NCI-H82 (cell line): Measurements from ENCODE around the gene COMMD4.
A peak's percentile ranks its signal among the peaks of the same experiment; 100 is the strongest.

Experiments used
- DNase-seq: peaks from one replicate; lab custom pipeline; 2025; lab: John Stamatoyannopoulos, UW

COMMD4 gene

DNA sequence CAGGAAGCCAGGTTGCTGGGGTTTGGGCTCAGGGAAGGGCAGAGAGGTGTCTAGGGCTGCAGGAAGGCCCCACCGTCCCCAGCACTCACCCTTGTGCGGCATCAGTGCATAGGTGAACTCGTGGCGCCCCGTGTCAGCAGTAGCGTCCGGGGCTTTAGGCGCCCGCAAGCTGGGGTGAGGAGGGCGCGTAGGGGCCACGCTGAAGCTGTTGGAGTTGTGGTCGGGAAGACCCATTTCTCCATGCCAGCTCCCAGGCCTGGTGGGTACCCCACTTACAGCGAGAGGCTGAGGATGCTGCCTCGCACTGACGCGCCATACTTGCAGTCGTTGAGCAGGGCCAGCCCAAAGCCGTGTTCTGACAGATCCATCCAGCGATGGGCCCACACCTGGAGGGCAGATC is 20.7 kb downstream of the COMMD4 start:
- no peak for DNase-seq

DNA sequence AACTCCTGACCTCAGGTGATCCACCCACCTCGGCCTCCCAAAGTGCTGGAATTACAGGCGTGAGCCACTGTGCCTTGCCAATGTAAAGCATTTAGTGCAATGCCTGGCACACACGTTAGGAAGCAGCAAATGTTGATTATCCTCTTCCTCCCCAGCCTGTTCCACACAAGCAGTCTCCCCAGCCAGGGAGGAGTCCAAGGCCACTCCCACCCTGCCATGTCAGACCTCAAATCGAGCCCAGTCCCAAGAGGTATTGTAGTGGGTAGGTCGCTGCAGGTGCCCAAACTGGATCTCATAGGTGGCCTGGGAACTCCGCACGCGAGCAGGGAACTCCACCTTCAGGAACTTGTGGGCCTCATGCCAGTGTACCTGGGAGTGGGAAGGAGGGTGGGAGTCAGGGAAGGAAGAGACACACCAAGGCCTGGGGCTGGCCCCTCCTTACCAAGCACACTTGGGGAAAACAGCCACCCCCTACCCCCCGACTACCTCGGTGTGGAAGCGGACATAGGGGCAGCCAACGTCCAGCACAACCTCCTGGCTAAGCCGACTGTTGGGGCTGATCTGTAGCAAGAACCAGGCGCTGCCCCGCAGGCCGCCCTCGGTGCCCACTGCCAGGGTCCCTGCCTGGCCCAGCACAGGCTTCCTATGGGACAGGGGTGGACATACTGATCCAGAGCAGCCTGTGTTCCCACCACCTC is 22.3 kb downstream of the COMMD4 start:
- no peak for DNase-seq

DNA sequence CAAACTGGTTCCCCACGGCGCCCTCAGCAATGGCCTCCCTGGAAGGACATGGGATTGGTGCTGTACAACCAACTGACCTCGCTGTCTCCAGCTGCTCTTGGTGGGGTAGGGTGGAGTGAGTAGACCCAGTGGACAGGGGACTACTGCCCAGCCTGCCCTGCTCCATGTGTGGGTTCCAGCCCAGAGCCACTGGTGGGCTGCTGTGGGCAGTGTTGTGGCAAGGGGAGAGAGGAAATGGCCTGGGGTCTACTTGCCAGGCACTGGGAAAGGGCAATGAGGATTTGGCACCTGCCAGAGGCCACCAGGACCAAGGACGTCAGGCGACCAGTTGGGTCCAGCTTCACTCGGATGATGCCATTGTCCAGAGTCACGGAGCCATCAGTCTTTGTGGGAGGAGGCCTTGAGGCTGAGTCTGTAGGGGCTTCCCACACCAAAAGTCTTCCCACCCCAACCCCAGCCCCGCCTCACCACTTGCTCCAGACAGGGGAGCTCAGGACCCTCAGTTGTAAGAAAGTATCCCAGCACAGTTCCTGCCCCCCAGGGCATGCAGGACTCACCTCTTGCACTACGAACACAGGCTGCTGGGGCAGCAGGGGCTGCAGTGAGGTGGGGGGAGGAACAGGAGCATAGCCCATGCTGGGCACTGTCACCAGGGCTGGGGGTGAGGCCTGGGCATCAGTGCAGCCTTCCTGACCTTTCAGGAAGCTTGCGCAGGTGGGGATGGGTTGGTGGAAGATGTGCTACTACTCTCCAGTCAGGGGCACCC is 23.1 kb downstream of the COMMD4 start:
- DNase-seq, result no peak

DNA sequence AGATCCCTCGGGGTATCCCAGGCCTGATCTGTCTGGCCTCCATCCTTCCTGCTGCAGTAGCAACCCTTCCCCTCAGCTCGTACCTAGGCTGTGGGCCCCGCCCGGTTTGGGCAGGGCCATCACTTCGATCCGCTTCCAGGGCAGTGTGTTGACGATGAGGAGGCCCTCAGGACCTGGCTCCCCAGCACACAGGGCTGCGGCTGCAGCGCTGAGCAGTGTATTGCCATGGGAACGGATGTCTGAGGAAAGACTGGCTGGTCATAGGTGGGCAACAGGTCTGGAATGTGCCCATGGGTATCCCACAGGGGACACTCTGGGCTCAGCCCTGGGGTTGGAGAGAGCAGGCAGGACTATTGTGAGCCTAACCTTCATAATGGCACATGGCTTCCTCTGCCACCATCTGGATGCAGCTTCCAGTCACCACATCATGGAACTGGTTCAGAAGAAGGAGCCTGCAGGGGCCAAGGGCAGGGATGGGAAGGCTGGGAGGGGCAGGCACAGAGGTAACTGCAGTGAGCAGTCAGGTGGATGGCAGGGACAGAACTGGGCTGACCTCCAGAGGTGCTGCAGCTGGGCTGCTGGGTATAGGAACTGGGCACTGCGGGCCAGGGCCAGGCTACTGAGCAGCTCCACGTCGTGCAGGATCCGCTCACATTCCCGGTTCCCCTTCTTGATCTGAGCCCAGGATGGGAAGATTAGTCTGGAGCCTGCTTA is 23.8 kb downstream of the COMMD4 start:
- DNase-seq, result no peak

DNA sequence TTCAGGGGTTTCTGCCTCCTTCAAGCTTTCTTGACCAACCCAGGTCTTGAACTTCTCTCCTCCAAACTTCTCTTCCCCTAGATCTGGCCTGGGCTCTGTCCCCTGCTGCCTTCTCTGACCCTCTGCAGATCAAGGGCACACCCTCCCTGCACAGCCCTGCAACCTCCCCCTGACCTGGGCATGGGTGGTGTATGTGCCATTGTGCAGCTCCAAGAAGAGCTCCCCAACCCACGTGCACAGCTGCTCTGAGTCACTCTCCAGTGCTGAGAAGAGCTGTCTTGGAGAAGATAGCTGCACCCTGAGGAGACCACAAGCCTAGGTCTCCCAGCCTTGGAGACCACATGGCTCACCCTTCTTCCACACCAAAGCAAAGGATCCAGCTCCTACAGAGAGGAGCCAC is 24.5 kb downstream of the COMMD4 start:
- DNase-seq, result no peak

DNA sequence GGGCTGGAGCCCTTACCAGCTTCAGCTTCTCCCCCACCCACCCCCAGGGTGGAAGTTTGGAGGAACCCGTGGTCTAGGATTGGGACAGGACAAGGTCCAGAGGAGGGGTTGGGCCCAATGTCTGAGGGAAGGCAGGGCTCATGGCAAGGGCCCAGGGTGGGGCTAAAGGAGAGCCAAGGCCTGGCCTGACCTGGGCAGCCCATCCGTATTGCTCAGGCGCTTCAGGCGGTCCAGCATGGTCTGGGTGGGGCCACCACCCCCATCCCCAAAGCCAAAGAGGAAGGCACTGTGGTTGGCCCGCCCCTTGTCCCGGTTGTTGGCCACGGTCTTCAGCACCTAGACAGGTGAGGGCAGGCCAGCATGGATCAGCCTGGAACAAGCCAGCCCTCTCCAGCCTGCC is 25.0 kb downstream of the COMMD4 start:
- no peak for DNase-seq

DNA sequence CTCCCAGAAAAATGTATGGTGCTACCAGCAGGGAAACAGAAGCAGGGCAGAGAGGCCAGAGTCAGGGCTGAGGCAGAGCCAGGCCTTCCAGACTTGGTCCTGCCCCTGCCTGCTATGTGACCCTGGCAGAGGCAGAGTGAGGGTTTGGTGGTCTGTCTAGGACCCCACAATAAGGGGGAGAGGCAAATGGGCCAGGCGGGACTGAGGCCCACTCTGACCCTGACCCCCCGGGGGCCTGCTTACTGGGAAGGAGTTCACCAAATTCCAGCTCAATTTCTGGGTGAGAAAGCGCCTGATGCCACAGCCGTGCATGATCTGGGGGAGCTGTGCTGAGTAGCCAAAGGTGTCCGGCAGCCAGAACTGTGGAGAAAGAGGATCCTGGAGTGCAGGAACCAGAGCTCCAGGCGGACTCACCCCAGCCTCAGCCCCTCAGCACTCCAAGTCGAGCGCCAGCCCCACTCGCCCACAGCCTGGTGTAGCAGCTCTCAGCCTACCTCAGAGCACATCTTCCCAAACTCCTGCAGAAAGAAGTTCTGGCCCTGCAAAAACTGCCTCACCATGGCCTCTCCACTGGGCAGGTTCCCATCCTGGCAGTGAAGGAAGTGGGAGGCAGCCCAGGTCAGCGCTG is 25.6 kb downstream of the COMMD4 start:
- no peak for DNase-seq

DNA sequence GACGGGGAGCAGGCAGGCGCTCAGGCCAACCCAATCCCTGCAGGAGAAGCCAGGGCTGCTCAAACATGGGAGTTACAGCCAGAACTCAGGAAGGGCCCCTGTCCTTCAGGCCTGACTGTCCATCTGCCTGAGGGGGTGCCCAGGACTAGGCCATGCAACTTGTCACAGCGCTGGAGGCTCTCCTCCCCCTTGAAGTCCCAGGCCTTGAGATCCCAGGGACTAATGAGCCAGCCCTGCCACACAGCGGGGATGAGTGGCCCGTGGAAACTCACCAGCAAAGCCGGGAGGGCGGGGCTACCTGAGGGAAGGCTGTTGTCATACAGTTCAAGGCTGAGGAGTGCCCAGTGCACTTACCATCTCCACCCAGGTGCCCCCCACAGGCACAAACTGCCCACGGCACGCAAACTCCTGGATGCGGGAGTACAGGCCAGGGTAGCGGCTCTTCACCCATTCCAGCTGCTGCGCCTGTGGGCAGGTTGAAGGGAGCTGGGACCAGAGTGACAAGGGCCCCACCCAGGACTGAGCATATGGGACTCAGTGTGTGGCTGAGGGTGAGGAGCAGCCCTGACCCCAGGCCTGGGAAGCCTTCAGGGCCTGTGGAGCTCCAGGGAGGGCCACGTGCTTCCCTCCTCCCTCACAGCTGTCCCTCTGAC is 26.3 kb downstream of the COMMD4 start:
- DNase-seq, result no peak

DNA sequence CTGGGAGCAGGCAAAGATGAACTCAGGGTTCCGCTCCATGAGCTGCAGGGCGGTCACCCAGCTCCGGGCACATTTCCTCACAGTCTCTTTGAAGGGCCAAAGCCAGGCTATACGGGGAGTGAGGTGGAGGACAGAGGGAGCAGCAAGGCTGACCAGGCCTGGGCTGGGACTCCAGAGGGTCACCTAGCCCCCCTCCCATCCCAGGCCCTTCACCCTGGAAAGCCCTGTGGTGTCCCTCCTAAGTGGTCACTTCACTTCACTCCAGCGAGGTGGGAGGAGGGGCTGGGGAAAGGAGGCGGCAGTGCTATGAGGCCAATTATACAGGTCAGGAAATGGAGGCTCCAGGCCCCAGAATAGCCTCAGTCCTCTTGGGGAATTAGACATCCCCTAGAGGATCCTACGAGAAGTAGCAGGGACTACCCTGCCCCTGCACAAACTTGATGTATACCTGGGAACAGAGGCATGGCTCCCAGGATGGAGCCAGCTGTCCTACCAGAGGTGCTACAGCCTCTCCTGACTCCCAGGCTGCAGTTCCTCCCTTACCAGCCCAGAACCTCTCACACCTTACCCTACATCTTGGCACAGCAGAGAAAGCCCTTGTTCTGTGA is 26.9 kb downstream of the COMMD4 start:
- no peak for DNase-seq

DNA sequence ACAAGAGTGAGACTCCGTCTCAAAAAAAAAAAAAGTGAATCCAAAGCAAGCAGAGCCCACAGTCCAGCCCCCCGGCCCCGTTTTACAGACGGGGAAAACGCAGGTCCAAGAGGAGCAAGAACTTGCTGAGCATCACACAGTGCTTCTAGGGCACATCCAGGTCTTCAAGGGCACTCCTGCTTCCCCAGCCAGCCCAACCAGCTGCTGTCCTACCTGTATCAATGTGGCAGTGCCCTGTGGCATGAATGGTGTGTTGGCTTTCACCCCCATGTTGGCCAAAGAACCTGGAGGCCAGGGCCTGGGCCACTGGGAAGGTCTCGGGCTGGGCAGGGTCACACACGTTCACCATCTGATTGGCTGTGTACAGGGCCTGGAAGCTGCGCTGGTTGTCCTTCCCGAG is 27.9 kb downstream of the COMMD4 start:
- no peak for DNase-seq

DNA sequence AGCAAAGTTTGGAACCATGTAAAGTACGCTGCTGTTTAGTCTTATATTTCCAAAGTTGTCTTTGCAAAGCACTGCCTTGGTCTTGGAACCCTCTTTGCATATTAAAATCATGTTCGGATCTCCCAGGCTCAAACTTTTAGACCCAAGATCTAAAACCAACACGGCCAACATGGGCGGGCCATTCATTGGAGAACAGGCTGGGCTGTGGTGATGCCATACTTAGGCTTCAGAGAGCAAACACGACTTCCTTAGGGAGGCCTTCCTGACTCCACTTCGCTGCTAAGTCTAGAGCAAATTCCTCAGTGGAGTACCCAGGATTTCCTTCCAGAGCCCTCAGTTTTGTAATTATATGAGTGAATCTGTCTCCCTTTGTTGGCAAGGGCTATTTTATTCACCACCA is 29.0 kb downstream of the COMMD4 start:
- DNase-seq, result no peak

DNA sequence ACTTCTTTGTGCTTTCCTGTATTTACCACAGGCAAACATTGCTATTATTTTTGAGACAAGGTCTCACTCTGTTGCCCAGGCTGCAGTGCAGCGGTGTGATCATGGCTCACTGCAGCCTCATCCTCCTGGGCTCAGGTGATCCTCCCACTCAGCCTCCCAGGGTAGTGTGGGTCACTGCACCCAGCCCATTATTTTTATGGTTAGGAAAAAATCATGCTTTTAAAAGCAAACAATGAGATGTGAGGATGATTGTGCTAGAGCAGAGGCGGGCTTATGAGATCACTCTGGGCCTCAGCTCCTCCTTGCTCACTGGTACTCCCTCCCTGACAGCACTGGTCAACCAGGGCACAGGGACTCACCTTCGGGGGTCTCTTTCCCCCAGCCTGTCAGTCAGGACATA is 30.3 kb downstream of the COMMD4 start:
- no peak for DNase-seq

DNA sequence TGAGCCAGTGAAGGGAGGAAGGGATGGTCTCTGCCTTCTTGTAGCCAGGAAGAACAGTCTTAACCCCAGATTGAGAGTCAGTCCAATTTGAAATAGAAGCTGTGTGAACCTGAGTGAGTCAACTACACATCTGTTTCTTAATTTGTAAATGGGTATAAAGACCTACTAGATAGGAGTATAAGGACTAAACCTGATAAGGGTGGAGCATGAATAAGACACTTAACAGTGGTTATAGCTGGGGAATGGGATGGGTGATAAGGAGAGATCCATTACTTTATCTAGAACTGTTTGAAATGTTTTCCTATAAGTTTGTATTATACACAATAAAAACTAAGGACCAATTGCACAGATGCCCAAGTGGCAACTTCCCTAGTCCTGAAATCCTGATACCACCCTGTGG is 31.1 kb downstream of the COMMD4 start:
- DNase-seq, result no peak

DNA sequence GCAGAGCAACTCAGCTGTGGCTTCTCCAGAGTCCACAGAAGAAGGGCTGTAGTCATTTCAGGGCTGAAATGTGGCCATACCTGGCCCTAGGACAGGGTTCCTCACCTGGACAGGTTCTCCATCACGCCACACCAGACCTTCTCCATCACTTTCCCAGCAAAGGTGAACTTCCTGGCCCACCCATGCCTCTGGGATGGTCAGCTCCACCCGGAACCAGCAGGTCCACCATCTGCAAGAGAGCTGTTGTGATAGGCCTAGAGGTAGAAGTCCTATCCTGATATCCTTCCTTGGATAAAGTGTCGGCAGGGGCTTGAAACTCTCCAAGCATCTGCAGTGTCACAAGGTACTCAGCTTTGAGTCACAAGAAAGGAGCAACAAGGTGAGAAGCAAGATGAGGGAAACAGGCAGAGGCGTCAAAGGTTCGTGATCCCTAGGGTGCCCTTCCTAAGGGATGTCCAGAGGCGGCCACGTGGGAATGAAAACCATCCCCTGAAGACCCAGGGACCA is 31.6 kb downstream of the COMMD4 start:
- DNase-seq, result no peak

DNA sequence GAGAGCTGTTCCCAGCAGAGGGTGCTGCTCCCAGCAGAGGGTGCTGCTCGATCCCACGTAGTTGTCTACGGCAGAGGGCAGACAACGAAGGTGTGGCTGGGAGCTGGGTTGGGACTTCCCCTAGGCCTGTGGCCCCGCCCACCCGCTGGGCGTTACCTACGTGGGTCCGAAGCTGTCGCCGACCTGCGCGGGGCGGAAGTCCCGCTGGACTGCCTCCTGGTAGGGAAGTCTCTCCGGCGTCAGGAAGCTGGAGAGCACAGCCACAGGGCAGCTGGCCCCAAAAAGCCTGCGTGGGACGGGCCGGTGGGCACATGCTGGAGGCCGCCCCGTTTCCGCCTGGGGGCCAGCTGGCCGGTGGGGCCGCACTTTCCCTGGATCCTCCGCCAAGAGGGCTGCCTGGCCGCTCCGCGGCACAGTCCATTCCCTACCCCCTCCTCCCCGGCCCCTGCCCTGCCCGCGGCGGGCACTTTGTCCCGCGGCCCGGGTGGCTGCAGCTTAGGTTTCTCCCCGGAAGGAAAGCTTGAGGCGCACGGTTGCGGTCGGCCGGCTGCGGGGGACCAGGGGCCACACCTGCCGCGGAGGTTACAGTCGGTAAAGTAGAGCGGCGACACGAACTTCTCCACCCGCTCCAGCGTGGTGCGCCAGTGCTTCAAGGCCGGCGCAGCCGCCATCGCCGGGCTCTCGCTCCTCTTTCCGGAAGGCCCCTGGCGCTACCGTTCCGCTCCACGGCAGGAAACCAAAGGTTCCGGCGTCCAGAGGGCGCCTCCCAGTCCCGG is 32.2 kb downstream of the COMMD4 start, which contains the start of gene MAN2C1:
TSS of gene MAN2C1 (minus strand) at position 695 of the 776 bp plus-strand sequence. CDS start at position 671, 24 bp downstream.
- DNase-seq, result peak; percentile 99

DNA sequence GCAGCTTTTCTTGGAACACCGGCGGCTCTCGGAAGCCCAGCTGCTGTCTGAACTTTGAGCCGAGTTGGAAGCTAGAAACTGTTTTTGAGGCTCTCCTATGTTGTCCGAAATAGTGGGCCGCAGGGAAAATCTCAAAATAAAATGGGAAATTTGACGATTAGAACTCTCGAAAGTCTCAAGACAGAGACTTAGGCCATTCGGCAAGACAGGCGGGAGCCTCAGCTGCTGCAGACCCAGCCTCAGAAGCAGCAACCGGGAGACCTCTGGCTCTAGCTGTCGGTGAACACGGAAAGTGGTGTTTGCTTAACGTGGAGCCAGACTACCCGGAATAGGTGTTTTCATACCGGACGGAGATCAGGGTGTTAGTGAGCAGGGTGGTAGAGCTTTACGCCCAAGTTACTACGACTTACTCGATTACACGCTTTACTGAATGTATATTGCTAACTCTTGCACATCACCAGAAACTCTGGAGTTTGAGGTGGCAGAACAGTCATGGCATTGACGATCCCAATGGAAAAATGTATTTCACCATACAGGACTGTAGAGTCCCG is 32.9 kb downstream of the COMMD4 start:
- peak; percentile 55 for DNase-seq

DNA sequence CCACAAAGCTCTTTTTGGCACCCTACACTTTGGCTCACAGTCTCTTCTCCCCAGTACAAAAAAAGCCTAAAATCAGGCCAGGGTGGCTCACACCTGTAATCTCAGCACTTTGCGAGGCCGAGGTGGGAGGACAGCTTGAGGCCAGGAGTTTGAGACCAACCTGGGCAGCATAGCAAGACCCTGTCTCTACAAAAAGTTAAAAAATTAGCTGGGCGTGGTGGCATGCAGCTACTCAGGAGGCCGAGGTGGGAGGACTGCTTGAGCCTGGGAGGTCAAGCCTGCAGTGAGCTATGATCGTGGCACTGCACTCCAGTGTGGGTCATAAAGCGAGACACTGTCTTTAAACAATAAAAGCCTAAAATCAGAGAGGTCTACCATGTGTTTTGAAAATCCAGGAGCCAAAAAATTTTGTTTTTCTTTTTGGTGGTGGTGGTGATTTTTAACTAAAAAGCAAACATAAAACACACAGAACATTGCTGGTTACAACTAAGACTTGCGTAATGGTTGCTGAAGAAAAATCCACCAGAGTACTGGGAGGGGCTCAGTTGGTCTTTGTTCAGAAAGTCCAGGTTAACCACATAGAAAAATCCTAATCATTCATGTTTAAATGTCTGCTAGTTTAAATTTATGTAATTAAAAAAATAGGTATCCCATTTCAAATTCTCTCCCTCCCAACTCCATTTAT is 34.2 kb downstream of the COMMD4 start:
- DNase-seq, result no peak

DNA sequence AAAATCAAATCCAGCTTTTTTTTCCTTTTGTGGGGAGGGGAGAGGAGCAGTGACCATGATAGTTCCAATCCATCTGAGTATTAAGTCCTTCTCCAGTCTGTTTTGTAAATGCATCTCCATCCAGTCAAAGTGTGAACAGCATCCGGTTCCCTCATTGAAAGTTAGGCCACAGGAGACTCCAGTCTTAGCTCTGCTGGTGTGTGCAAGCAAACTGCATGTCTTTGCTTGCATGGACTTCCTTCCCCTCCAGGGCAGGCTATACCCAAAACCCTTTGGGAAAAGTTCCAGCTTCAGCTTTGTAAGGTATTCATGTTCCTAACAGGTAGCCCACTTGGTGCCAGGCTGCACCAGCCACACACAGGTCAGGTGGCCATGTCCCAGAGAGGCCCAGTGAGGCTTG is 35.6 kb downstream of the COMMD4 start:
- DNase-seq, result no peak

DNA sequence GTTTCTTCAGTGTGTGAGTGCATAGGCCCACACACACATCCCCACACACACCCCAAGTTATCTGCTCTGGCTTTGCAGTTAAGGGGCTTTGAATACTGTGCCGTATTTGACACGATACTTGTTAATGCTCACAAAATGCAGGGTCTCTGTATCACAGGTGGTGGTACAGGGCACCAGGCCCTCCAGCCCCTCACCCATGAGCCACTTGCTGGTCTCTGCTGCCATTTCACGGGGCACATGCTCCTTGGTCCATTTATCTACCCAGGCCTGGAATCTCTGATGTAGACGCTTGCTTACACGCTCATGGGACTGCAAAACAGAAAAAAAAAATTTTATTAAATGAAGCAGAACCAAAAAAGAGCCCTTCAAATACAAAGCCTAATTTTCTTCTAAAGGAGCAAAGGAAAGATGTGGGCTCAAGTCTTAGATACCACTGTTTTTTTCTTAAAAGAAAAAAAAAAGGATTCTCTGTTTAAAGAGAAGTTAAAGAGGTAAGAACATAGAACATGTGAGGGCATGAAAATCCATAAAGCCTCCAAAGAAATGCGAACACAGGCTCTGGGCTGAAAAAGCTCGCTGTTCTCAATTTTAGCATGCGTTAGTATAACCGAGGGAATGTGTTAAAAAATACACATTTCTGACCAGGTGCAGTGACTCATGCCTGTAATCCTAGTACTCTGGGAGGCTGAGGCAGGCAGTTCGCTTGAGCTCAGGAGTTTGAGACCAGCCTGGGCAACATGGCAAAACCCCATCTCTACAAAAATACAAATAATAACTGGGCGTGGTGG is 36.2 kb downstream of the COMMD4 start:
- no peak for DNase-seq
